GM21528 (cell line): Measurements from ENCODE around the gene TIGD7.

Source experiments
- ATAC-seq: cut with Tn5 transposase; IDR thresholded peaks from one replicate; pipeline ENCODE4 v1.9.1; 2021; ENCODE audit warnings: mild to moderate bottlenecking, moderate library complexity; ENCODE audit not compliant: unreplicated experiment, low FRiP score

Gene TIGD7

GRCh38 chr16:3249451-3249850, 55.8 kb downstream of the TIGD7 start:
- no peak for ATAC-seq

DNA sequence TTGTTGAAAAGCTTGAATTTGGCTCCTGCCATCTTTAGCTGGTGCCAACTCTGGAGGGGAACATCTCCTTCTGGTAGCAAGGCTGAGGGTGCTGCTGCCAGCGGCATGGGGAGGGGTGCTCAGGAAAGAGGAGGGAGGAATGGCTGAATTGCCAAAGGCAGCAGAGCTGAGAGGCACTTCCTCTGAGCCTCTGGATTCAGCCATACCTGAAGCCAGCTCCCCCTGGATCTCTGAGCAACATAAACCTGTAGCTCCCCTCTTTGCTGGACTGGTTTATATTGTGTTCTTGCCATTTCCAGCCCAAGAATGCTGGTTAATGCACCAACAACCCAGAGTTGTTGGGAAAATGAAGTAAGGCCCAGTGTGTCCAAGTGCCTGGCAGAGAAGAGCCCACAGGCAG, 56.2 kb downstream of the TIGD7 start:
- no peak for ATAC-seq
